ENCODE measurements around the gene CD46.

CD46 gene

DNA sequence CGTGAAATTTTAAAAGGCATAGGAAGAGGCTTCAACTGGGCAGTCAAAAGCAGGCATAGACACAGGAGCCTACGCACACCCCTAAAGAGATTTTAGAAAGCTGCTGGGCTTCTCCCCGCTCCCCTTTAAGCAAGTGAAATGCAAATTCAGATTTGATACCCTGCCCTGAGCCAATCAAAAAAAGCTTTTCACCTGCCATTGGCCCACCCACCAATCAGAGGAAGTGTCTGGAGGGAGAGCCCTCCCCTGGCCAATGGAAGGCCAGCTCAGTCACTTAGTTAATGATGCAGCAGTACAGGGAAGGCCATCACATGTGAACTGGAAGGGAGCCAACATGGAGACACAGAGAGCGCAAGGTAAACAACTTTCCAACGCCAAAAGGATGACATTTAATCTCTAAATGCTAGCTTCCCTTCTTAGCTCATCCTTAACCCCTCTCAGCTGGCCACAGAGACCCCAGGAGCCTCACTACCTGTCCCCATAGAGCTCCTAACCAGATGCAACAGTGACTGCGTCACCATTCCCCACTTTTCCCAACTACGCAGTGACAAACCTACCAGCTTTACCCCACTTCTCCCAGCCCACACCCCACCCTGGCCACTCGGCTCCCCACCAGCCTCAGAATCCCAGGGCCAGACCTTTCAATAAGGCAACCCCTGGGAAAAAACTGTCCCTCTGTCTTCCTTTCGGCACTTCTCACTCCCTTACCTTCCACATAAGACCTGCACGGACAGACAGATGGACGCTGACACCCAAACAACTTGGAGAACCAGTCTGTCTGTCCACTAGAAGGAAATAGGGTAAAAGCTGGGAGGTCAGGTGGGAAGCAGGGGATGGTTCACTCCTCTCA is 71.0 kb downstream of the CD46 start:
- TF ChIP-seq, protein P1, sequence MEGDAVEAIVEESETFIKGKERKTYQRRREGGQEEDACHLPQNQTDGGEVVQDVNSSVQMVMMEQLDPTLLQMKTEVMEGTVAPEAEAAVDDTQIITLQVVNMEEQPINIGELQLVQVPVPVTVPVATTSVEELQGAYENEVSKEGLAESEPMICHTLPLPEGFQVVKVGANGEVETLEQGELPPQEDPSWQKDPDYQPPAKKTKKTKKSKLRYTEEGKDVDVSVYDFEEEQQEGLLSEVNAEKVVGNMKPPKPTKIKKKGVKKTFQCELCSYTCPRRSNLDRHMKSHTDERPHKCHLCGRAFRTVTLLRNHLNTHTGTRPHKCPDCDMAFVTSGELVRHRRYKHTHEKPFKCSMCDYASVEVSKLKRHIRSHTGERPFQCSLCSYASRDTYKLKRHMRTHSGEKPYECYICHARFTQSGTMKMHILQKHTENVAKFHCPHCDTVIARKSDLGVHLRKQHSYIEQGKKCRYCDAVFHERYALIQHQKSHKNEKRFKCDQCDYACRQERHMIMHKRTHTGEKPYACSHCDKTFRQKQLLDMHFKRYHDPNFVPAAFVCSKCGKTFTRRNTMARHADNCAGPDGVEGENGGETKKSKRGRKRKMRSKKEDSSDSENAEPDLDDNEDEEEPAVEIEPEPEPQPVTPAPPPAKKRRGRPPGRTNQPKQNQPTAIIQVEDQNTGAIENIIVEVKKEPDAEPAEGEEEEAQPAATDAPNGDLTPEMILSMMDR (conservative IDR thresholded peaks at IDR 0.05; ENCODE audit: low read depth, low read length), result no peak
- peak overlapping the region; percentile 48 for H3K4me3 ChIP-seq (ENCODE audit: low read length)
- peak; percentile 67 for DNase-seq (ENCODE audit: low read depth)

DNA sequence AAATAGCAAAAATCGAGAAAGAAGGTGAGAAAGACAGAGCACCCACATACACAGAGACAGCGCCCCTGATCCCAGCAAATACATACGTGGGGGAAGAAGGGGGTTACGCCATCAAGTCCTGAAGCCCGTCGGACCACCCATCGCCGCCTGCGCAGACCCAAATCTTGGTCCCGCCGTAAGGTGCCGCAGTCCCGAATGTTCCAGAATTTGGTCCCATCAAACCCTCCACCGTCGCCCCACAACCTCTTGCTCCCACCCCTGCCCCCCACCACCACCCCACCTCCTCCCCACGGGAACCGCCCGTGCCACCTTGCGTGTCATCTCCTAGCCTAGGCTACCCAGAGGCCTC is 71.7 kb downstream of the CD46 start:
- H3K4me3 ChIP-seq (ENCODE audit: low read length), result peak overlapping the region; percentile 48
- TF ChIP-seq, protein P1 (conservative IDR thresholded peaks at IDR 0.05; ENCODE audit: low read depth, low read length), result no peak
- DNase-seq (ENCODE audit: low read depth), result no peak

DNA sequence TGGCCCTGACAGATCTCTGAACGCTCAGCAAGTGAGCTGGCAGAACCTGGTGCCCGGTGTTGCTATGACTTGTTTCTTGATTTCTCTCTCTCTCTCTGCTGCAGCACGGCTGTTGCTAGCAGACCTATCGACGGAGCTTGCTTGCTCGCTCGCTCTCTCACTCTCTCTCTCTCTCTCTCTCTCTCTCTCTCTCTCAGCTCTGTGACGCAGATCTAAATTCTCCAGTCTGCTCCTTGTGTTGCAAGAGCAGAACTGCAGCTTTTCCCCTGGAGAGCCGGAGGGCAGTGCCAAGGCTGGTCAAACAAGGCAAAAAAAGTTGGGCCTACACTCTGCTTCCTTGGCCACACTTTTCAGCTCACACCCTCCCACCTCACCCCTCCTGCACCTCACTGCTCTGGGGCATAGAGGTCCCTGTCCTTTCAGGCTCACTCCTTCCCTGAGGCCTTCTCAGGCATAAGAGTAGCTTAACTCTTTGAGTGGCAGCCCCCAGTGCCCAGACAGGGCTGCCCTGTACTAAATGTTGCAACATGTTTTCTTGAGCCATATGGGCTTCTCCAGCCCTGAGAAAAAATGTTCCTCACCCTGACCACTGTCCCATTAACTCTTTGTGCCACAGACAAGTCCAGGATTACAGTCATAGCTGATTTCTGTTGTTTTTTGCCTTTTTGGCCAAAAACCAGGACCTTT is 72.2 kb downstream of the CD46 start:
- peak overlapping the region; percentile 48 for H3K4me3 ChIP-seq (ENCODE audit: low read length)
- peak; percentile 96 for DNase-seq (ENCODE audit: low read depth)
- TF ChIP-seq, protein P1 (conservative IDR thresholded peaks at IDR 0.05; ENCODE audit: low read depth, low read length), result peak; percentile 69

DNA sequence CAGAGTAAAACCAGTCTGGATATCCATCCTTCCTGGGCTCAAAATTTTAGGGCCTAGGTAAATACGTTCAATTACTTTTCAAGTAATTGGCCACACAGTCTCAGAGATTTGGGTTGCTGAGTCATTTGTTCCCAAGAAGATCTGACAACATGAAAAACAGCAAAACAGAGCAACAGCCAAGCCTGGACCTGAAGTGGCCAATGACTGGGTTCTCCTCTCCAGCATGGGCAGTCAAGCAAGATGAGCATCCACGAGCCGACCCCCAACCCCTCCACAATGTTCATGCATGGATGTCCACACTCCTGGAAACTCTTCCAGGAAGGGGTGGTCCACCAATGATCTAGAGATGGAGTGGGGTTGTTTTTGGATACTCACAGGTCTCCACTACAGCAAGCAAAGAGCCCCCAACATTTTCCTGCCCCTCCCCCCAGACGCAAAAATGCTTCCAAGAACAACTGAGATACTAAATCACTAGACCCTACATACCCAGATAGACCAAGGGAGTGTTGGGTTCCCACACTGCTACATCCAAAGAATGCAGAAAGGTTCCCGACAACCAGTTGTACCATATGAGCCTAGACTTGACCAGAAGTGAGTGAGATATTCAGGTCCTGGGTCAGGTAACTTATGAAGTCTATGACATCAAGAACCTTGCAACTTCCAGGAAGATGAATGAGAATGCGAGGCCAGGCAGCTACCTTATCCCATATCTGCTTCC is 73.0 kb downstream of the CD46 start:
- TF ChIP-seq, protein P1 (conservative IDR thresholded peaks at IDR 0.05; ENCODE audit: low read depth, low read length), result no peak
- no peak overlapping the region for H3K4me3 ChIP-seq (ENCODE audit: low read length)
- no peak for DNase-seq (ENCODE audit: low read depth)

DNA sequence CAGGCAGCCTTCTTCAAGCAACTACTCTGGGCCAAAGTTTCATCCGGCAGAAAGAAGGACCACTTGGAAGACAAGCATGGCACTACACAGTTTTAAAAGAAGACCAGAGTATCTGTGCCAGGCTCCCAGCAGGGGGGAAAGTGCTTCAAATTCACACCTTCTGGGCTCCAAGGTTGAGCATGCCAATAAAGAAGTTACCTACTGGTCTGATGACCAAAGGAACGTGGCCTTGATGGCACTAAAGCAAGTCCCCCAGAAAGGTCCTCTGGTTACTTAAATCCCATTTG is 73.5 kb downstream of the CD46 start:
- DNase-seq (ENCODE audit: low read depth), result no peak
- TF ChIP-seq, protein P1 (conservative IDR thresholded peaks at IDR 0.05; ENCODE audit: low read depth, low read length), result no peak
- H3K4me3 ChIP-seq (ENCODE audit: low read length), result no peak overlapping the region

DNA sequence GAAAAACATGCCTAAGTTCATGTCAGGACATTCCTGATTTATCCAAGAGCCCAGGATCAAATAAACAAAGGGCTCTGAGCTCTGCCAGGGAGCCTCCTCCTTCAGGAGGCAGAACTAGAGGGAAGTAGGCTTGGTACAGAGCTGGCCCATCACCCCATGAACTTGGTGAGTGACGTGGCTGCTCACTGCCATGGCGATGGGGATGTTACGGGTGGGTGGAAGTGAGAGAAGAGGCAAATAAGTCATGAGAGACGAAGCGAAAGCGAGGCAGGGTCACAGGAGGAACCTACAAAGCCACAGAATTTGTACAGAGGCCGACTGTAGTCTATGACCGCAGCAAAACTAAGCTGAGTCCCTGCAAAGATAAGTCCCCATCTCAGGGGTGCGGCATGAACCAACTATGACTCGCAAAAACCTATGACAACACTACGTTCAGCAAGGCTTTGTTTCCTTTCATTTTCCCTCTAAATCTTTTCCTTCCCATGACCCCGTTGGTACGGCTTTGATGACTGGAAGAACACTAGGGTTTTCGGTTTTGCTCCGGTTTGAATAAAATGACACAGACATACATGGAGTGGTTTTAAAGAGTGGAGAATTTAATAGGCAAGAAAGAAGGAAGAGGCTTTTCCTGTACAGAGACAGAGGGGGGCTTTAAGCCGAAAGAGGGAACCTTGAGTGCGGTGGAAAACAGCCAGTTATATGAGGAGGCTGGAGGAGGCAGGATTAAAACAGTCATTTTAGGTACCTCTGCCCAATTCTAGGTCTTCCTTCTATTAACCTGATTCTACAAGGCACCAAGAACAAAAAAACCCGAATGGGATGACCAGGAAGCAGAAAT is 74.1 kb downstream of the CD46 start:
- no peak overlapping the region for H3K4me3 ChIP-seq (ENCODE audit: low read length)
- no peak for DNase-seq (ENCODE audit: low read depth)
- TF ChIP-seq, protein P1 (conservative IDR thresholded peaks at IDR 0.05; ENCODE audit: low read depth, low read length), result no peak

Measured in retinal pigment epithelial cell (primary cell).